ENCODE data around the gene TMEM63A.
A peak's percentile ranks its signal among the peaks of the same experiment; 100 is the strongest.
"Not testable (repeated sequence)": the region's sequence is repeated elsewhere in the genome, so short reads cannot be mapped to it uniquely, and the experiment has no call there.

The TMEM63A gene

DNA sequence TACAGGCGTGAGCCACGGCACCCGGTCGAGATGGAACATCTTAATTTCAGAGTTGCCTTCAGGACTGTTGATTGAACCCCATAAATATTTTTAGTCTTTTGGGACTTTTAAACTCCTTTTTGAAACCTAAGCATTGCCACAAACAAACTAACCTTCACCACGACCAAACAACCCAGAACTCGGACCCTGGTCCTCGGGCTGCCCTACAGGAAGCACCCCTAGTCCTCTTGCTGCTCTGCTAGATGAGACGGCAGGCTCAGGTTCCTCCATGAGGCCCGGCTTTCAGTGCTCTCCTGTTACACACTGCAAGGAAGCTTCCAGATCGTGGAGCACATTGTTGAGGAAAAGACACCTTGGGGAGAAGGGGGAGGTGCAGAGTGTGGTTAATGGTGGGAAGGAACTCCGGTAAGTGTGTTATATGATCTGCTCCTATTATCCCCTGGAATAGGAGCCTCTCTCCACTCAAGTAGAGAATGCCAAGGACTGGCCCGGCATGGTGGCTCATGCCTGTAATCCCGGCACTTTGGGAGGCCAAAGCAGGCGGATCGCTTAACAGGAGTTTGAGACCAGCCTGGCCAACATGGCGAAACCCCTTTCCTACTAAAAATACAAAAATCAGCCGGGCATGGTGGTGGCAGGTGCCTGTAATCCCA is 66.5 kb downstream of the TMEM63A start:
- no peak for DNase-seq

DNA sequence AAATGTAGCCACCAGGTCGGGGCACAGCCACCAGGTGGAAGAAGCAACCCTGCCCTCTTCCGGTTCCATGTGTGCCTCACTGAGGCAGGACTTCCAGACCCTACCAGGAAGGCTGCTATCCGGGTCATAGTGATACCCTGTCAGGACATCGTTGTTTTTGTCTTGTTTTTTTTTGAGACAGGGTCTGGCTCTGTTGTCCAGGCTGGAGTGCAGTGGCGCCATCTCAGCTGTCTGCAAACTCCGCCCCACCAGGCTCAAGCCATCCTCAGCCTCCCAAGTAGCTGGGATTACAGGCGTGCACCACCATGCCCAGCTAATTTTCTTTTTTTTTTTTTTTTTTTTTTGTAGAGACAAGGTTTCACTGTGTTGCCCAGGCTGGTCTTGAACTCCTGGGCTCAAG is 67.1 kb downstream of the TMEM63A start:
- DNase-seq, result not testable (repeated sequence)

- DNase-seq, result no peak
Observed at GRCh38 chr1:225814381-225814780, 67.8 kb downstream of the TMEM63A start.

DNA sequence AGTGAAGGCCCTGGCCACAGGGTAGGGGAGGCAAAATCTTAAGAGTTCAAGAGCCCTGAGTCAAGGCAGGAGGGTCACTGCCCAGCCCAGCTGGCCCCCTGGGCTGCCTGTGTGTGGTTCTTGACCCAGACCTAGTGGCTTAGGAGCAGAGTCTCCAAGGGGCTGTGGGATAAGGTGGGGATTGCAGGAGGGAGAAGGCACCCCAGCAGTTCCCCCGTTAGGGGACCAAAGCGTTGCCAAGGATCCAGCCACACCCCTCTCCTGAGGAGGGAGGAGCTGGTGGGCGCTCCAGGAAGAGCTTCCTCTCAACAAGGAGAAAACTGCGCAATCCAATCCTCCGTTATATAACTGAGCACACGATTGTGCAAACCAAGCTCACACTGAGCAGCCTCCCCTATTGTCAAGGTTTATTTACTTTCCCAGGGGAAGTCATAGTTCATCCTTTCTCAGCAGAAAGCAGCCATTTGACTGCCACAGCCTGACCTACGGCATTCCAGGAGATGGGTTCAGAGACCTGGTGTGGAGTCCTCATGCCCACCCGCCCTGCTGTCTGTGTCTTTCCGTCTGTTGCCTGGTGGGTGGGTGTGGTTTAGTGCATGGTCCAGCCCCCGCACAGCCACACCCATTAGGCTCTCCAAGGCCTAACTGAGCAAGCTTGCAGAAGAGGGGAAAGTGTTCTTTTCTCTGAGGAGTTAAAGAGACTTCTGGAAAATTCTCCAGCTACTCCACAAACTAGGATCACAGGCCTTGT is 68.8 kb downstream of the TMEM63A start:
- no peak for DNase-seq

DNA sequence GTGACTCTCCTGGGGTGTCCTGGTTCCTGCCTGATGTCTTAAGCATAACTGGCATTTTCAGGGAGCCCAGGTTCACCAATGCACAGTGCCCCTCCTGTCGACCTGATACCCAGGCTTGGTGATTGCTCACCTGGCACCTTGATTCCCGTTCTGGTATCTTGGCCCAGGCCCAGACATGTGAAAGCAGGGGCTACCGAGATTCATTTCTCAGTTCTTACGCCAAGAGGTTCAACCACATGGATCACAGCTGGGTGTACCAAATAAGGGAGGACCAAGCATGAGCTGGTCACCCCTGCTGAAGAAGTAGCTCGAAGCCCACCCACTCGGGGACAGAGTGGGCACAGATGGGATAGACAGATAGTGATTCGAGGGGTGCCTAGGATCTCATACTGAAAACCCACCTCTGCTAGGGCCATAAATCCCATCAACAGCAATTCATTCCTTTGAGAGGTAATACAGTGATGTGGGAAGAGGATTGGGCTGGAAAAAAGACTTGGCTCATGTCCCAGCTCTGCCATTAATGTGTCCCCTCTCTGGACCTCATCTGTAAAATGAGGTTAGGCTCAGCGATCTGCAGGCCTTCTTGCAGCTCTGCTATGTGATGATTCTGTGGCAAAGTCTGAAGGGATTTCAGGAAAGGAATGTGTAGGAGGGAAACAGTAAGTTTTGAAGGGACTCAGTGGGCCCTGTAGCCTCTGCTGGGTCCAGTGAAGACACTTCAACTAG is 69.5 kb downstream of the TMEM63A start:
- DNase-seq, result no peak

DNA sequence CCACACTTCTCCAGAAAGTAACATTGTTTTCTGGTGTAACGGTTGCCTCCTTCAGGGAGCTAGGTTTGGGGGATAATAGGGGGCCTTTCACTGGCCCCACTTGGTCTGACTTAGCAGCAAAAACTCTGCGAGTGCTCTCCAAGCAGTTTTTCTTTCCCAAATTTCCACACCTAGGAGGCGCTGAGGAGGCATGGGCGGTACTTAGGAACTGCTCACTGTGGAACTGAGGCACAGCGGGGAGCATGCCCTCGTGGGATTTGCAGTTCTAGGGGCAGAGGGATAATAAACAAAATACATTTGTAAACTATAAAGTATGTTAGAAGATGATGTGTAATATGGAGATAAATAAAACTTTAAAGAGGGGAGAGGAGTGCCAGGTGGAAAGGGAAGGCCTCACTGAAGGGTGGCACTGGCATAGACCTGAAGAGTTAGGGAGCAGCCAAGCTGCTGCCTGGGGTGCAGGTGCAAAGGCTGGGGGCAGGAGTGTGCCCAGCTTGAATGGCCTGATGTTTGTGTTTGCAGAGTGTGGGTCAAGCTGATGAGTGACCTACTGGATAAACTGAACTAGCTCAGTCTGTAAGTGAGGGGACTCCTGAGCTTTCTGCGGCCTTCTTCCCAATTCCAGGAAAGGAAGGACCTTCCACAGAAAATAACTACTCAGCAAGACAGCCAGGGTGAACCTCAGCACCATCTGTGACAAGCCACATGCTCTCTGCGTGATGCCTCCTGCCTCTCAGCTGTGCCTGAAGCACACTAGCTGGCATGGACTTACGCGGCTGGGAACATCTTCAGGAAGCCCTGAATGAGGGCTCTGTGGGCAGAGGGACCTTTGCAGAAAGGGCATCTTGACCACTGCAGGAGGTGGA is 70.3 kb downstream of the TMEM63A start:
- DNase-seq, result peak; percentile 22

GRCh38 chr1:225810579-225811538 is 71.3 kb downstream of the TMEM63A start:
- peak; percentile 35 for DNase-seq

- DNase-seq, result peak; percentile 85
Observed at GRCh38 chr1:225809842-225810578, 72.2 kb downstream of the TMEM63A start, which contains the start of gene EPHX1. TSS of gene EPHX1 (plus strand) at chr1:225810124. CDS start at chr1:225828730, 18,606 bp downstream.

GRCh38 chr1:225808136-225808535 is 74.0 kb downstream of the TMEM63A start:
- DNase-seq, result no peak

DNA sequence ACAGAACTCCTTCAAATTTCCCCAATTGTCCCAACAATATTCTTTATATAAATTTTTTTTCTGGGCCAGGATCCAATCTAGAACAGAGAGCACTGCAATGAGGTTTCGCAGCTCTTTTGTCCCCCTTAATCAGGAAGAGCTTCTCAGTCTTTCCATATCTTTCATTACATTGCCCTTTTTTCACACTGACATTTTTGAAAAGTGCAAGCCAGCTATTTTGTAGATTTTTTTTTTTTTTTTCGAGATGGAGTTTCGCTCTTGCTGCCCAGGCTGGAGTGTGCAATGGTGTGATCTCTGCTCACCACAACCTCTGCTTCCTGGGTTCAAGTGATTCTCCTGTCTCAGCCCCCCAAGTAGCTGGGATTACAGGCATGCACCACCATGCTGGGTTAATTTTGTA is 75.4 kb downstream of the TMEM63A start:
- not testable (repeated sequence) for DNase-seq

DNA sequence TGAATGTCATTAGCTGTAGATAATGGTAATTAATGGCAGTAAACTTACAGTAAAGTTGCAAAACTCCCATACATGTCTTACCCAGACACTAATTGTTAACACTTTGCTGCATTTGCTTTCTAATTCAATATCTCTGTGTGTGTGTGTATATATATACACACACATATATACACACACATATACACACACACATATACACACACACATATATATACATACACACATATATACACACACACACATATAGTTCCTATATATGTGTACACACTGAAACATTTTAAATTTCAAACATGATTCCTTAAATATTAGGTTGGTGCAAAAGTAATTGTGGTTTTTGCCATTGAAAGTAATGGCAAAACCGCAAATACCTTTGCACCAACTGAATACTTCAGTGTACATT is 75.9 kb downstream of the TMEM63A start:
- DNase-seq, result no peak

DNA sequence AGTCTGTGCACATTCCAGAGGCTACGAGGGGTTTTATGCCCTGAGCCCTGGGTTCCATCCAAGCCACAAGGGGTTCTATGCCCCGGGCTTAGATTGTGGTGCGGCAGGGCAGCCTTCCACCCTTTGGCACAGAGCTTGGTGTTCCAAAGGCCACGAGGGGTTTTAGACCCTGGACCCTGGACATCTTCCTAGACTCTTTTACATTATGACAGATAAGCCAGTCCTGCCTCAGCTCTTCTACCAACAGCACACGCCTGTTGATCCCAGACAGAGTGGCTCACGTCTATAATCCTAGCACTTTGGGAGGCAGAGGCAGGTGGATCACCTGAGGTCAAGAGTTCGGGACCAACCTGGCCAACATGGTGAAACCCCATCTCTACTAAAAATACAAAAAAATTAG is 81.0 kb downstream of the TMEM63A start:
- DNase-seq, result not testable (repeated sequence)

DNA sequence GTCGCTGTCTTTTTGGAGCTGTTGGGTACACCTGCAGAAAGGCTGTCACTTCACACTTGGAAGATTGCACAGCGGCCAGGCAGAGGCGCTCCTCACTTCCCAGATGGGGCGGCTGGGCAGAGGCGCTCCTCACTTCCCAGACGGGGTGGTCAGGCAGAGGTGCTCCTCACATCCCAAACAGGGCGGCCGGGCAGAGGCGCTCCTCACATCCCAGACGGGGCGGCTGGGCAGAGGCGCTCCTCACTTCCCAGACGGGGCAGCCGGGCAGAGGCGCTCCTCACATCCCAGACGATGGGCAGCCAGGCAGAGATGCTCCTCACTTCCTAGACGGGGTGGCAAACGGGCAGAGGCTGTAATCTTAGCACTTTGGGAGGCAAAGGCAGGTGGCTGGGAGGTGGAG is 86.1 kb downstream of the TMEM63A start:
- DNase-seq, result not testable (repeated sequence)
